ENCODE results near the gene RNPEPL1. TPM values are rescaled to one million over a fixed set of nuclear protein-coding genes. Genes with fewer than 3 reads are reported as not detected.
A peak's percentile ranks its signal among the peaks of the same experiment; 100 is the strongest.

Gene RNPEPL1
- total RNA-seq, 2 experiments from 2014 or later: 110 to 113 TPM

- CTCF ChIA-PET: interaction anchor here (1.4 kb wide), 1 partner anchor 30 kb away, joined by 4 read pairs; no protein-coding TSS in a partner anchor
- ATAC-seq: no peak
- Mint-ChIP-seq H3K27ac (no peak overlapping the region), H3K4me1 (ENCODE audit: low read depth) (peaks cover 4% of the 10 kb centered on the region), H3K36me3 (ENCODE audit: low read depth) (peaks cover 11% of the 10 kb centered on the region), H3K9me3 (ENCODE audit: insufficient read depth) (no peaks in the 10 kb centered on the region), H3K27me3 (ENCODE audit: low read depth) (no peaks in the 10 kb centered on the region), H3K4me3 (no peak overlapping the region)
- POLR2A ChIA-PET: interaction anchor here (1.2 kb wide), 1 partner anchor 16 kb away, joined by 3 read pairs; no protein-coding TSS in a partner anchor
- DNase-seq: no peak
These were observed 28.2 kb downstream of the RNPEPL1 start for GRCh38 chr2:240596491-240596931.

DNA sequence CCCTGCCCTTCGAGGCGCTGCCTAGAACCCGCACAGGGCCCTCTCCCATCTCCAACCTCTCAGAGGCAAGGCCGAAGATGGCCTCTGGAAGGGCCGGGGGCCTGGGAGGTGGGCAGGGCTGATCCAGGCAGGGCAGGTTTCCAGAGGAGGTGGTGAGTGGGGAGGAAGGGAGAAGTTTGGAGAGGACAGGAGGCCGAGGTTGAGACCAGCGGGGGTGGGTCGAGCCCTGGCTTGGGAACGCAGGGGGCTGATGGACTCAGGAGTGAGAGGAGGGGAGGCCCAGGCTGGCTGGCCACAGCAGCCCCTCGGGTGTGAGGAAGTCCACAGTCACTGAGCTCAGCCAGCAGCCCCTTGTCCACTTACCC, 28.8 kb downstream of the RNPEPL1 start:
- H3K36me3 Mint-ChIP-seq (ENCODE audit: low read depth): peaks cover 12% of the 10 kb centered on the region
- DNase-seq (no peak), ATAC-seq (no peak)
- no peak overlapping the region for H3K4me3 Mint-ChIP-seq
- no peaks in the 10 kb centered on the region for H3K9me3 Mint-ChIP-seq (ENCODE audit: insufficient read depth)
- H3K27me3 Mint-ChIP-seq (ENCODE audit: low read depth): no peaks in the 10 kb centered on the region
- peaks cover 4% of the 10 kb centered on the region for H3K4me1 Mint-ChIP-seq (ENCODE audit: low read depth)
- ChIA-PET CTCF (no interaction called here), POLR2A (interaction anchor here (1.2 kb wide), 1 partner anchor 16 kb away, joined by 3 read pairs; no protein-coding TSS in a partner anchor)
- H3K27ac Mint-ChIP-seq: no peak overlapping the region

- H3K4me1 Mint-ChIP-seq (ENCODE audit: low read depth): peaks cover 4% of the 10 kb centered on the region
- ATAC-seq: no peak
- peaks cover 9% of the 10 kb centered on the region for H3K36me3 Mint-ChIP-seq (ENCODE audit: low read depth)
- no peaks in the 10 kb centered on the region for H3K27me3 Mint-ChIP-seq (ENCODE audit: low read depth)
- no peak overlapping the region for H3K27ac Mint-ChIP-seq
- no peak overlapping the region for H3K4me3 Mint-ChIP-seq
- DNase-seq: no peak
- CTCF ChIA-PET: no interaction called here
- H3K9me3 Mint-ChIP-seq (ENCODE audit: insufficient read depth): no peaks in the 10 kb centered on the region
- POLR2A ChIA-PET: interaction anchor here (1.2 kb wide), 1 partner anchor 15 kb away, joined by 3 read pairs; no protein-coding TSS in a partner anchor
These were observed 29.3 kb downstream of the RNPEPL1 start for GRCh38 chr2:240597419-240598181.

- POLR2A ChIA-PET: no interaction called here
- CTCF ChIA-PET: no interaction called here
- H3K36me3 Mint-ChIP-seq (ENCODE audit: low read depth): peaks cover 8% of the 10 kb centered on the region
- H3K4me3 Mint-ChIP-seq: no peak overlapping the region
- no peaks in the 10 kb centered on the region for H3K27me3 Mint-ChIP-seq (ENCODE audit: low read depth)
- H3K9me3 Mint-ChIP-seq (ENCODE audit: insufficient read depth): no peaks in the 10 kb centered on the region
- ATAC-seq (no peak), DNase-seq (no peak)
- peaks cover 4% of the 10 kb centered on the region for H3K4me1 Mint-ChIP-seq (ENCODE audit: low read depth)
- peak overlapping the region; percentile 63 for H3K27ac Mint-ChIP-seq
These were observed 30.1 kb downstream of the RNPEPL1 start for GRCh38 chr2:240598311-240598911.

- Mint-ChIP-seq H3K4me3 (no peak overlapping the region), H3K27me3 (ENCODE audit: low read depth) (no peaks in the 10 kb centered on the region), H3K4me1 (ENCODE audit: low read depth) (peaks cover 4% of the 10 kb centered on the region), H3K27ac (peak overlapping the region; percentile 63), H3K9me3 (ENCODE audit: insufficient read depth) (no peaks in the 10 kb centered on the region), H3K36me3 (ENCODE audit: low read depth) (peaks cover 8% of the 10 kb centered on the region)
- DNase-seq (no peak), ATAC-seq (no peak)
- ChIA-PET POLR2A (no interaction called here), CTCF (no interaction called here)
These were observed 30.9 kb downstream of the RNPEPL1 start for GRCh38 chr2:240599141-240599583.

GRCh38 chr2:240600451-240600961, 32.2 kb downstream of the RNPEPL1 start:
- DNase-seq (no peak), ATAC-seq (no peak)
- H3K9me3 Mint-ChIP-seq (ENCODE audit: insufficient read depth): no peaks in the 10 kb centered on the region
- CTCF ChIA-PET: no interaction called here
- H3K27me3 Mint-ChIP-seq (ENCODE audit: low read depth): no peaks in the 10 kb centered on the region
- peaks cover 8% of the 10 kb centered on the region for H3K36me3 Mint-ChIP-seq (ENCODE audit: low read depth)
- peaks cover 5% of the 10 kb centered on the region for H3K4me1 Mint-ChIP-seq (ENCODE audit: low read depth)
- POLR2A ChIA-PET: no interaction called here
- H3K4me3 Mint-ChIP-seq: no peak overlapping the region
- H3K27ac Mint-ChIP-seq: peak overlapping the region; percentile 60

DNA sequence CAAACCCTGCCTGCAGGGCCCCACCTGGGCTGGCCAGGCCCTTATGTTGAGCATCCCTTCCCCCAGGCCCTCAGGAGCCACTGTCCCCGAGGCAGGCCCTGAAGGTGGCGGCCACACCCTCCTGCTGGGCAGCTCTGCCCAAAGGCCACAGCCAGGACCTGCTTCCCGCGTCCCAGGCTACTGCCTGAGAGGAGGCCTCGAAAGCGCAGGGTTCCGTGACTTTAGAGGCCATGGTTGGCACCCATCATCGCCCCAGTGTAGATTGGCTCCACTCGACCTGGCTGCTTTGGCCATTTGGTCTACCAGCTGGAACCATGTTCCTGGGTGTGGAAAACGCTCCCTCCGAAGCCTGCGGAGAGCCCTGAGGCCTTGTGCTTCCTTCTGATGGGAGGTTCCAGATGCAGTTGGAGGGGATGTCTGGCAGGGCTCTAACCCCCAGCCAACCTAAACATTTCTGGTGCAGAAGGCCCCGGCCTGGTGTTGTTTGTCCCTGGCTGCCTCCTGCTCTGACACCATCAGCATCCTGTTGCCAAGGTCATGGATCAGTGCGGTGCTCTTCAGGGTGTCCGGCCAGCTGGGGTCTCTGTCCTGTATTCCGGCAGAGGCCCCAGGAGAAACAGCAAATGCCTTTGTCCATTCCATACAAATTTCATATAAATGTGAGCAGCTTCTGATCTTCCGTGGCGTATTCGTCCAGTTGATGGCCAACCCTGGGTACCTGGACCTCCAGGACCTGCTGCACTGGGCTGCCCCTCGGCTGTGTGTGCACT, 33.0 kb downstream of the RNPEPL1 start:
- peak overlapping the region; percentile 39 for H3K27ac Mint-ChIP-seq
- H3K4me3 Mint-ChIP-seq: no peak overlapping the region
- CTCF ChIA-PET: no interaction called here
- POLR2A ChIA-PET: no interaction called here
- no peaks in the 10 kb centered on the region for H3K9me3 Mint-ChIP-seq (ENCODE audit: insufficient read depth)
- DNase-seq (no peak), ATAC-seq (no peak)
- H3K27me3 Mint-ChIP-seq (ENCODE audit: low read depth): no peaks in the 10 kb centered on the region
- peaks cover 4% of the 10 kb centered on the region for H3K36me3 Mint-ChIP-seq (ENCODE audit: low read depth)
- peaks cover 1% of the 10 kb centered on the region for H3K4me1 Mint-ChIP-seq (ENCODE audit: low read depth)

DNA sequence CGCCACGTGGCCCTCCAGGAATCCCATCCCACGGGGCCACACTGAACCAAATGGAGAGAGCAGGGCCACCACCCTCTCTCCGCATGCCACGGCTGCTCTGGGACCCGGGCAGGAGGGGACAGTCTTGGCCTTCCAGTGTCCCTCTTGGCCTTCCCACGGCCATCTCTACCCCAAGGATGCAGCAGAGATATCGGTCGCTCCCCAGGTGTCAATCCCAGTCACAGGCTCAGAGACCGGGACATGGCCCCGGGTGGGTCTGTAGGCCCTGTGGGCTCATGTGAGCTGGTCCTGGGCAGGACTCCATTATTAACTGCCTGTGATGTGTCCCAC, 33.5 kb downstream of the RNPEPL1 start:
- no peak for ATAC-seq
- CTCF ChIA-PET: no interaction called here
- Mint-ChIP-seq H3K27ac (peak overlapping the region; percentile 39), H3K4me1 (ENCODE audit: low read depth) (peaks cover 1% of the 10 kb centered on the region), H3K9me3 (ENCODE audit: insufficient read depth) (no peaks in the 10 kb centered on the region), H3K27me3 (ENCODE audit: low read depth) (no peaks in the 10 kb centered on the region), H3K36me3 (ENCODE audit: low read depth) (peaks cover 4% of the 10 kb centered on the region), H3K4me3 (no peak overlapping the region)
- DNase-seq: no peak
- POLR2A ChIA-PET: no interaction called here

DNA sequence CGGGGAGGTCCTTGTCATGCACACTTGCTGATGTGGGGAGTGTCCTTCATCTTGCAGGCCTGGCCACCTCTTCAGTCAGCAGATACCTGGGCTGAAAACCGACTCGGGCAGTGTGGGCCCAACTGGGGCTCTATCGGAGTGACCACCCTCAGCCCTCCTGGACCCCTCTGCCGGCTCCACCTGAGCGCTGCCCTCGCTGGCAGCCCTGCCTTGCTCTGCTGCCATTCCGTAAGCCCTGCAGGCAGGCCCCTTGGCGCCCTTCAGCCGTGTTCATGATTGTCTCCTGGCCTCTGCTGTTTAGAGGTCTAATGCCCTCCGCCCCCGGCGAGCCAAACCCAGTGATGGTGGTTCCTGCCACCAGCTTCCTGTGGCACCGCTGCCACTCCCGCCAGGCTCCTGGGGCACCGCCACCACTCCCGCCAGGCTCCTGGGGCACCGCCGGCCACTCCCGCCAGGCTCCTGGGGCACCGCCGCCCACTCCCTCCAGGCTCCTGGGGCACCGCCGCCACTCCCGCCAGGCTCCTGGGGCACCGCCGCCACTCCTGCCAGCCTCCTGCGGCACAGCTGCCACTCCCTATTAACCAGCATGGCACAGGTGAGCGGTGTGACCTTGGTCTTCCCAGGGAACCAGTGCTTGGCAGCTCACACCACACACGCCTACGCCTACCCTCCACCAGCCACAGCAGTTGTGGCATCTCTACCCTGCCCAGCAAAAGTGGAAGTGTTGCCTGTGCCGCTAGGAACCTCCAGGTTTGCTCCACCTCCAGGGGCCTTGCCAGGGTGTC, 34.2 kb downstream of the RNPEPL1 start:
- H3K27me3 Mint-ChIP-seq (ENCODE audit: low read depth): no peaks in the 10 kb centered on the region
- peaks cover 1% of the 10 kb centered on the region for H3K4me1 Mint-ChIP-seq (ENCODE audit: low read depth)
- H3K9me3 Mint-ChIP-seq (ENCODE audit: insufficient read depth): no peaks in the 10 kb centered on the region
- H3K4me3 Mint-ChIP-seq: no peak overlapping the region
- DNase-seq: no peak
- H3K36me3 Mint-ChIP-seq (ENCODE audit: low read depth): peaks cover 4% of the 10 kb centered on the region
- POLR2A ChIA-PET: no interaction called here
- CTCF ChIA-PET: no interaction called here
- no peak for ATAC-seq
- H3K27ac Mint-ChIP-seq: no peak overlapping the region

DNA sequence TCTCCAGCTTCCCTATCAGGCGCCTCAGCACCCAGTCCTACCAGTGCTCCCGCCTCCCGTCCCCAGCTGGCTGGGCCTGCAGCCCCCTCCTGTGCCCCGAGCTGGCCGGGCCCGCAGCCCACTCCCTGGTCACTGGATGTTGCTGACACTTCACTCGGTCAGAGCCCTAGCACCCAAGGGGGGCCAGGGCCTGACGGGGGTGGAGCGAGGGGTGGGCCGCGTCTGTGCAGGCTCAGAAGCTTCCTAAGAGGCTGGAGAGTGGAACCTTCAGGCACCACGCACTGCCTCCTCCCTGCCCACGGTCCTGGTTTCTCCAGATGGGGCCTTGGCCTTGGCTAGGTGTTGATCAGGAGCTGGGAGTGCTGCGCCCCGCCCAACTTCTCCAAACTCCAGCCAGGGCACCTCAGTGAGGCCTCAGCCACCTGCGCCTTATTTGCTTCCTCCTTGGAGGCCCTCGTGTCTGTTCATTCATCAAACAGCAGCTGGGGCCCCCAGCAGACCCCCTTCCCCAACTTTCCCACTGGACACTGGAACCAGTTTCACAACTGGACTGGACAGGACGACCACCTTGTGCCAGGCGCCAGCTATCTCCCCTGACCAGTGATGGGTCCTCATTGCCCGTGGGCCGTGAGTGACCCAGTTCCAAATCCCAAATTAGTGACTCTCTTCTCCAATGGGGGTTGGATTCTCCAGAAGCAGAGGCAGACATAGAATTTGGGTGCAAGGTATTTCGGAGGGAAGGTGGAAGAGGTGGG, 35.0 kb downstream of the RNPEPL1 start:
- DNase-seq (no peak), ATAC-seq (no peak)
- peaks cover 1% of the 10 kb centered on the region for H3K4me1 Mint-ChIP-seq (ENCODE audit: low read depth)
- H3K36me3 Mint-ChIP-seq (ENCODE audit: low read depth): peaks cover 4% of the 10 kb centered on the region
- no peaks in the 10 kb centered on the region for H3K9me3 Mint-ChIP-seq (ENCODE audit: insufficient read depth)
- ChIA-PET POLR2A (no interaction called here), CTCF (no interaction called here)
- H3K27ac Mint-ChIP-seq: no peak overlapping the region
- no peaks in the 10 kb centered on the region for H3K27me3 Mint-ChIP-seq (ENCODE audit: low read depth)
- no peak overlapping the region for H3K4me3 Mint-ChIP-seq

- CTCF ChIA-PET: no interaction called here
- Mint-ChIP-seq H3K4me3 (no peak overlapping the region), H3K9me3 (ENCODE audit: insufficient read depth) (no peaks in the 10 kb centered on the region), H3K36me3 (ENCODE audit: low read depth) (peaks cover 4% of the 10 kb centered on the region), H3K27ac (no peak overlapping the region), H3K27me3 (ENCODE audit: low read depth) (no peaks in the 10 kb centered on the region), H3K4me1 (ENCODE audit: low read depth) (peaks cover 1% of the 10 kb centered on the region)
- DNase-seq (no peak), ATAC-seq (no peak)
- POLR2A ChIA-PET: interaction anchor here (1.1 kb wide), 1 partner anchor 9 kb away, joined by 3 read pairs; no protein-coding TSS in a partner anchor
These were observed 35.6 kb downstream of the RNPEPL1 start for GRCh38 chr2:240603846-240604245.

Data from activated CD8-positive, alpha-beta T cell treated with anti-CD3 and anti-CD28 coated beads, Interleukin-2, amount 10 ng/mL, durations not matched to agents 7 days and 5 days (primary cell).